GM23248 (cell line): ENCODE data around the gene CAPRIN2. TPM values are rescaled to one million over a fixed set of nuclear protein-coding genes. Genes with fewer than 3 reads are reported as not detected.

Source experiments
- DNase-seq: peaks from one replicate; pipeline ENCODE4 v3.0.0-alpha.2; 2015
- H2AFZ ChIP-seq: fragments of 200-600 bp; sonication (generic); 2 replicates; pipeline ENCODE4 v1.6.1; 2016; ENCODE audit warnings: antibody characterized with exemption
- H3F3A ChIP-seq: fragments of 200-600 bp; sonication (generic); 2 replicates; pipeline ENCODE4 v1.6.1; 2016; ENCODE audit warnings: mild to moderate bottlenecking, antibody characterized with exemption, mixed run types; ENCODE audit not compliant: insufficient read depth
- H3K27ac ChIP-seq: fragments of 200-600 bp; sonication (generic); 2 replicates; pipeline ENCODE4 v1.5.1; 2016; ENCODE audit warnings: mild to moderate bottlenecking
- H3K27me3 ChIP-seq: fragments of 200-600 bp; sonication (generic); replicated peaks from 2 replicates; pipeline ENCODE4 v1.6.1; 2016; ENCODE audit warnings: mild to moderate bottlenecking; ENCODE audit not compliant: insufficient read depth
- H3K36me3 ChIP-seq: fragments of 200-600 bp; sonication (generic); 2 replicates; pipeline ENCODE4 v1.6.1; 2016; ENCODE audit warnings: low read depth, mild to moderate bottlenecking
- H3K4me1 ChIP-seq: fragments of 200-600 bp; sonication (generic); 2 replicates; pipeline ENCODE4 v1.6.1; 2016; ENCODE audit warnings: mild to moderate bottlenecking; ENCODE audit not compliant: insufficient read depth
- H3K4me2 ChIP-seq: fragments of 200-600 bp; sonication (generic); one replicate; pipeline ENCODE4 v1.6.1; 2016; ENCODE audit warnings: mild to moderate bottlenecking; ENCODE audit not compliant: unreplicated experiment
- H3K4me3 ChIP-seq: fragments of 200-600 bp; sonication (generic); 2 replicates; pipeline ENCODE4 v1.5.1; 2016; ENCODE audit warnings: mild to moderate bottlenecking
- H3K79me2 ChIP-seq: fragments of 200-600 bp; sonication (generic); 2 replicates; pipeline ENCODE4 v1.6.1; 2016; ENCODE audit warnings: mild to moderate bottlenecking; ENCODE audit not compliant: insufficient read depth
- H3K9ac ChIP-seq: fragments of 200-600 bp; sonication (generic); 2 replicates; pipeline ENCODE4 v1.6.1; 2016; ENCODE audit warnings: mild to moderate bottlenecking
- H3K9me2 ChIP-seq: fragments of 200-600 bp; sonication (generic); 2 replicates; pipeline ENCODE4 v1.6.1; 2016; ENCODE audit warnings: mixed run types, mild to moderate bottlenecking, moderate library complexity; ENCODE audit not compliant: insufficient read depth
- H3K9me3 ChIP-seq: fragments of 200-600 bp; sonication (generic); one replicate; pipeline ENCODE4 v1.6.1; 2017; ENCODE audit warnings: low read depth
- H4K20me1 ChIP-seq: fragments of 200-600 bp; sonication (generic); 2 replicates; pipeline ENCODE4 v1.6.0; 2016; ENCODE audit not compliant: insufficient read depth
- EZH2 ChIP-seq: fragments of 200-600 bp; sonication (generic); IDR thresholded peaks from 2 replicates; pipeline ENCODE4 v1.6.1; 2018; ENCODE audit warnings: antibody characterized with exemption, mild to moderate bottlenecking; ENCODE audit not compliant: insufficient read depth, poor library complexity, severe bottlenecking
- EZH2phosphoT487 ChIP-seq: fragments of 200-600 bp; sonication (generic); IDR thresholded peaks from 2 replicates; pipeline ENCODE4 v1.6.1; 2018; ENCODE audit warnings: antibody characterized with exemption, moderate library complexity, mild to moderate bottlenecking, low read depth; ENCODE audit not compliant: insufficient read depth
- WGBS, 2 experiments: methylation state at CpG; one replicate each; pipeline ENCODE4 v1.1.6; 2015 to 2017; ENCODE audit warnings: low lambda C conversion rate in 2 of 2, low coverage in 1 of 2; ENCODE audit errors: missing lambda C conversion rate in 2 of 2; 5-methylcytosine and 5-hydroxymethylcytosine counted together
- in situ Hi-C: fragments of 300-500 bp; cut with MboI; formaldehyde crosslinking; loops from 2 replicates; pipeline ENCODE4 v1.15.0; 2020
- polyA plus RNA-seq: library from polyadenylated mRNA; unstranded; fragments of >200 nt; fragmentation: Nextera tagmentation; extraction: Ambion mirVana; gene quantifications from 2 replicates; pipeline ENCODE4 v1.2.1, GENCODE V29; 2016
- total RNA-seq: library from RNA; depleted of rRNA; stranded (reverse); fragments of >200 nt; shearing (Covaris generic); gene quantifications from 2 replicates; pipeline ENCODE4 v1.2.3, GENCODE V29; 2014

The CAPRIN2 gene
- total and polyA plus RNA-seq, 2 experiments from 2014 or later, result 20.1 to 33.0 TPM

DNA sequence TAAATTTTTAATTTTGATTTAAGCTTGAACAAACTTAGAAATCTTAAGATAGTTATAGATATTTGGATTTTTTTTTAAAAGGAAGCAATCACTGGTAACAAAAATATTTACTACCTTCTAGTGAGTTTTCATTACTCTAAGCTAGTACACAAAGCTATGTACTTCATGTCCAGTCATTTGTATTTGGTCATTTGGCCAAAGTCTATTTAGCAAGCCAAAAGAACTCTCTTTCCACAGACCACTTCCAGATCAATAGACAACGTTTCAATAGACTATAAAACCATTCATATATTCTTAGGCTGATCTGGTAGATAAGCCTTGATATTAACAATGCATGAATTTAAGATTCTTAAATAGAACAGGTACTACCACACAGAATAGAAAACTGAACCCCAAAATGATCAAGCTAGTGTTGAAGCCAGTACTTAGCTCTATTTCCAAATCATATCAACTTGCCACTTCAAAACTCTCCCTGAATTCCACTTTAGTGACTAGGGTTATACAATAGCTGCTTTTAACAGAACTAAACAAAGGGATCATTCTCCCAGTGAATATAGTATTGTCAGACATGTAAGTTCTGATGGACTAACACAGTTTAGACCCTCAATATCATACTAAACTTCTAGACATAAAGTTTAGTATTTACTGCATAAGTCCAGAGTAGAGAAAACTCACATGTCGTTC lies 21.7 kb downstream of the CAPRIN2 start:
- Histone ChIP-seq H3K79me2 (peaks cover 100% of the 10 kb centered on the region), H3K36me3 (peaks cover 38% of the 10 kb centered on the region)

DNA sequence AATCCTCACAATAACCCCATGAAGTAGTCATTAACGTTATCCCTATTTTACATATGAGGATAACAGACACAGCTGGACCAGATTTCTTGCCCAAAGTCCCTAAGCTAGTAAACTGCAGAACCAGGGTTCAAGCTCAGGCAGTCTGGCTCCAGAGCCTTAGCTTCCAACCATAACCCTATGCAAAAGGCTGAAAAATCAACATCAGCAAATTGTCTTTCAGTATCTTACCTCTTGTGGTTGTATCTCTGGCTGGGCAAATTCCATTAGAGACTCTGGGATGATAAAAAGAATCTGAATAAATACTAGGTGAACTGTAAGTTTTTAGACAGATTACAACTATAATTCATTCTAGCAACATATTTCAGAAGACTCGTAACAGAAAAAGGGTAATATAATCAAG lies 24.7 kb downstream of the CAPRIN2 start:
- TF ChIP-seq EZH2 (no peak), EZH2phosphoT487 (no peak)
- H3K79me2 ChIP-seq, result peaks cover 94% of the 10 kb centered on the region
- no peaks in the 10 kb centered on the region for H3K9me3 ChIP-seq
- H3K4me2 ChIP-seq, result no peak overlapping the region
- no peak overlapping the region for H3K27ac ChIP-seq
- 98 to 100% methylated on average over 2 of the region's 2 CpGs for WGBS, 2 experiments
- H3F3A ChIP-seq, result peaks cover 30% of the 10 kb centered on the region
- no peak for DNase-seq
- peaks cover 23% of the 10 kb centered on the region for H3K4me1 ChIP-seq
- H2AFZ ChIP-seq, result no peak overlapping the region
- H3K9ac ChIP-seq, result no peak overlapping the region
- no peaks in the 10 kb centered on the region for H3K27me3 ChIP-seq
- in situ Hi-C loops, result no loop called here
- no peak overlapping the region for H3K4me3 ChIP-seq
- peaks cover 43% of the 10 kb centered on the region for H3K36me3 ChIP-seq
- H4K20me1 ChIP-seq, result no peaks in the 10 kb centered on the region
- H3K9me2 ChIP-seq, result no peaks in the 10 kb centered on the region

More for the DNA sequence above, 21.7 kb downstream of the CAPRIN2 start:
- H3F3A ChIP-seq, result 0 out of 2 replicates have a peak, but pooled peaks cover under 1% of the 10 kb centered on the region
- no peak for TF ChIP-seq EZH2phosphoT487
- no peak for TF ChIP-seq EZH2
- DNase-seq, result no peak
- no peaks in the 10 kb centered on the region for H3K9me2 ChIP-seq
- no peak overlapping the region for H3K4me3 ChIP-seq
- H2AFZ ChIP-seq, result no peak overlapping the region
- no peak overlapping the region for H3K9ac ChIP-seq
- no peaks in the 10 kb centered on the region for H3K9me3 ChIP-seq
- 96 to 98% methylated on average over 2 of the region's 2 CpGs for WGBS, 2 experiments
- H3K4me1 ChIP-seq, result no peaks in the 10 kb centered on the region
- no peak overlapping the region for H3K27ac ChIP-seq
- no peaks in the 10 kb centered on the region for H3K27me3 ChIP-seq
- no peaks in the 10 kb centered on the region for H4K20me1 ChIP-seq
- H3K4me2 ChIP-seq, result no peak overlapping the region
- in situ Hi-C loops, result no loop called here

DNA sequence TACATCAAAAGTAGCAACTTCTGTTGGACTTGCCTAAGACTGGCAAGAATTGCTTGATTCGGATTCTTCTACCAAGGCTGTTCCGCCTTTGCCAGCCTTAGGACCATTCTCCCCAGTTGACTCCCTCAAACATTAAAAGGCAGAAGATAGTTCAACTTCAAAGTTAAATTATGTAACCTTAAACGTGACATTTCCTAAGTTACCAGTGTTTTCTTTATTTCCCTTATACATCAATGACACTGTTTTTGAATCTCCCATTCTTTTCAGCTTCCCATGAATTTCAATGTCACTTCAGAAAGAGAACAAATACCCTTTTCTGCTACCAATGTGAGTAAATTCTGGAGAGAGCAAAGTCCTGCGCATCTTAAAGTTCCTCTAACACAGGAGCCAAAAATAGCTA lies 25.2 kb downstream of the CAPRIN2 start:
- 97 to 98% methylated on average over 4 of the region's 4 CpGs for WGBS, 2 experiments
- H3K4me3 ChIP-seq, result no peak overlapping the region
- H3K4me2 ChIP-seq, result no peak overlapping the region
- in situ Hi-C loops, result no loop called here
- H3K79me2 ChIP-seq, result peaks cover 94% of the 10 kb centered on the region
- H3K9me2 ChIP-seq, result no peaks in the 10 kb centered on the region
- H3K9ac ChIP-seq, result no peak overlapping the region
- no peak overlapping the region for H3K27ac ChIP-seq
- peaks cover 31% of the 10 kb centered on the region for H3F3A ChIP-seq
- no peaks in the 10 kb centered on the region for H3K27me3 ChIP-seq
- TF ChIP-seq EZH2 (no peak), EZH2phosphoT487 (no peak)
- peaks cover 42% of the 10 kb centered on the region for H3K36me3 ChIP-seq
- no peaks in the 10 kb centered on the region for H4K20me1 ChIP-seq
- no peaks in the 10 kb centered on the region for H3K9me3 ChIP-seq
- H2AFZ ChIP-seq, result no peak overlapping the region
- H3K4me1 ChIP-seq, result peaks cover 26% of the 10 kb centered on the region
- DNase-seq, result no peak

DNA sequence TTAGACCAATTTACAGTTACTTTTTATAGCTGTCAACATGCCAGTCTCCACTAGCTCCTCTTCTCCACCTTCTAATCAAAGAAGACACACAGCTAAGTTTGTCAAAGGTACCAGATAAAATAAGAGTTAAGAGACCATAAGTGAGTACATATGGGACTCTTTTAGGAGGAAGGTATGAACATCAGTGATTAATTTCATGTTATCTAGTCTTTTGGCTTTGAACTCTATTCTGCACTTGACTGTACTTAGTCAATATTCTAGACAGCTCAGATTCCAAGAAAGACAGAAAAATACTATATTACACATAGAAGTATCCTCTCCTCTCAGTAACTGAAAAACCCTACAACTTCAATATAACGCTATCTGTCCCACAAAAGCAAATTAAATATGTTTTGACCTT lies 28.1 kb downstream of the CAPRIN2 start:
- Histone ChIP-seq H3K79me2 (peaks cover 92% of the 10 kb centered on the region), H3K4me2 (no peak overlapping the region), H3K27ac (peak overlapping the region; percentile 54; the same call in 1 of the 2 replicates), H3K4me3 (no peak overlapping the region), H3K27me3 (no peaks in the 10 kb centered on the region), H4K20me1 (no peaks in the 10 kb centered on the region), H3K4me1 (peaks cover 26% of the 10 kb centered on the region), H3F3A (peaks cover 31% of the 10 kb centered on the region), H3K9me3 (no peaks in the 10 kb centered on the region), H3K36me3 (peaks cover 56% of the 10 kb centered on the region), H3K9ac (no peak overlapping the region), H3K9me2 (no peaks in the 10 kb centered on the region), H2AFZ (no peak overlapping the region)
- DNase-seq, result no peak
- WGBS, 2 experiments, result 97 to 100% methylated on average over 1 of the region's 1 CpG
- in situ Hi-C loops, result no loop called here
- TF ChIP-seq EZH2phosphoT487 (no peak), EZH2 (no peak)
